PC-3 (cell line): ENCODE results near the gene METTL26.

ENCODE experiments used
- CTCF ChIP-seq: fragments of 300-600 bp; sonication (generic); conservative IDR thresholded peaks from 2 replicates; pipeline ENCODE4 v1.5.1; 2017; ENCODE audit warnings: antibody characterized with exemption, low read depth, mild to moderate bottlenecking, low read length
- EZH2 ChIP-seq: fragments of 300-600 bp; sonication (generic); IDR thresholded peaks from one replicate; pipeline ENCODE4 v1.6.1; 2017; ENCODE audit warnings: antibody characterized with exemption, mild to moderate bottlenecking, low read length; ENCODE audit not compliant: unreplicated experiment
- EZH2phosphoT487 ChIP-seq: fragments of 300-600 bp; sonication (generic); IDR thresholded peaks from 2 replicates; pipeline ENCODE4 v1.6.1; 2018; ENCODE audit warnings: mild to moderate bottlenecking, antibody characterized with exemption, low read length, borderline replicate concordance

GRCh38 chr16:593807-594206, 42.3 kb downstream of the METTL26 start:
- no peak for TF ChIP-seq CTCF
- TF ChIP-seq EZH2: no peak
- TF ChIP-seq EZH2phosphoT487: no peak
